ENCODE data around the gene PRKAR1A.

PRKAR1A gene

GRCh38 chr17:68541816-68542215 is 29.6 kb downstream of the PRKAR1A start:
- no peak for DNase-seq (ENCODE audit: low read depth, low spot score)
- in situ Hi-C loops (cut with HindIII; ENCODE audit: low sequenced_read_pairs), result no loop called here
- TF ChIP-seq, protein P1, sequence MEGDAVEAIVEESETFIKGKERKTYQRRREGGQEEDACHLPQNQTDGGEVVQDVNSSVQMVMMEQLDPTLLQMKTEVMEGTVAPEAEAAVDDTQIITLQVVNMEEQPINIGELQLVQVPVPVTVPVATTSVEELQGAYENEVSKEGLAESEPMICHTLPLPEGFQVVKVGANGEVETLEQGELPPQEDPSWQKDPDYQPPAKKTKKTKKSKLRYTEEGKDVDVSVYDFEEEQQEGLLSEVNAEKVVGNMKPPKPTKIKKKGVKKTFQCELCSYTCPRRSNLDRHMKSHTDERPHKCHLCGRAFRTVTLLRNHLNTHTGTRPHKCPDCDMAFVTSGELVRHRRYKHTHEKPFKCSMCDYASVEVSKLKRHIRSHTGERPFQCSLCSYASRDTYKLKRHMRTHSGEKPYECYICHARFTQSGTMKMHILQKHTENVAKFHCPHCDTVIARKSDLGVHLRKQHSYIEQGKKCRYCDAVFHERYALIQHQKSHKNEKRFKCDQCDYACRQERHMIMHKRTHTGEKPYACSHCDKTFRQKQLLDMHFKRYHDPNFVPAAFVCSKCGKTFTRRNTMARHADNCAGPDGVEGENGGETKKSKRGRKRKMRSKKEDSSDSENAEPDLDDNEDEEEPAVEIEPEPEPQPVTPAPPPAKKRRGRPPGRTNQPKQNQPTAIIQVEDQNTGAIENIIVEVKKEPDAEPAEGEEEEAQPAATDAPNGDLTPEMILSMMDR (IDR thresholded peaks at IDR 0.05; ENCODE audit: low read depth, low read length), result no peak
- H3K4me3 ChIP-seq (ENCODE audit: low read depth, low read length), result no peak overlapping the region

- in situ Hi-C loops (cut with HindIII; ENCODE audit: low sequenced_read_pairs), result no loop called here
- no peak overlapping the region for H3K4me3 ChIP-seq (ENCODE audit: low read depth, low read length)
- TF ChIP-seq, protein P1 (IDR thresholded peaks at IDR 0.05; ENCODE audit: low read depth, low read length), result no peak
- DNase-seq (ENCODE audit: low read depth, low spot score), result no peak
These were observed 30.7 kb downstream of the PRKAR1A start for GRCh38 chr17:68542698-68543463.

- no peak overlapping the region for H3K4me3 ChIP-seq (ENCODE audit: low read depth, low read length)
- TF ChIP-seq, protein P1 (IDR thresholded peaks at IDR 0.05; ENCODE audit: low read depth, low read length), result no peak
- in situ Hi-C loops (cut with HindIII; ENCODE audit: low sequenced_read_pairs), result no loop called here
- DNase-seq (ENCODE audit: low read depth, low spot score), result no peak
These were observed 32.1 kb downstream of the PRKAR1A start for GRCh38 chr17:68544111-68544915.

GRCh38 chr17:68556551-68556950 is 44.3 kb downstream of the PRKAR1A start:
- TF ChIP-seq, protein P1 (IDR thresholded peaks at IDR 0.05; ENCODE audit: low read depth, low read length), result no peak
- in situ Hi-C loops (cut with HindIII; ENCODE audit: low sequenced_read_pairs), result no loop called here

GRCh38 chr17:68559316-68559715 is 47.1 kb downstream of the PRKAR1A start:
- in situ Hi-C loops (cut with HindIII; ENCODE audit: low sequenced_read_pairs), result no loop called here
- no peak overlapping the region for H3K4me3 ChIP-seq (ENCODE audit: low read depth, low read length)
- TF ChIP-seq, protein P1 (IDR thresholded peaks at IDR 0.05; ENCODE audit: low read depth, low read length), result no peak
- no peak for DNase-seq (ENCODE audit: low read depth, low spot score)

More at GRCh38 chr17:68556551-68556950, 44.3 kb downstream of the PRKAR1A start:
- DNase-seq (ENCODE audit: low read depth, low spot score), result no peak
- H3K4me3 ChIP-seq (ENCODE audit: low read depth, low read length), result no peak overlapping the region

GRCh38 chr17:68560966-68561720 is 48.9 kb downstream of the PRKAR1A start:
- DNase-seq (ENCODE audit: low read depth, low spot score), result no peak
- TF ChIP-seq, protein P1 (IDR thresholded peaks at IDR 0.05; ENCODE audit: low read depth, low read length), result no peak
- no peak overlapping the region for H3K4me3 ChIP-seq (ENCODE audit: low read depth, low read length)
- in situ Hi-C loops (cut with HindIII; ENCODE audit: low sequenced_read_pairs), result no loop called here
